ENCODE results near the gene MSI1. TPM values are rescaled to one million over a fixed set of nuclear protein-coding genes. Genes with fewer than 3 reads are reported as not detected.
A peak's percentile ranks its signal among the peaks of the same experiment; 100 is the strongest.

Gene MSI1
- total and polyA plus RNA-seq, 2 donors, result 0.54 to 1.5 TPM

DNA sequence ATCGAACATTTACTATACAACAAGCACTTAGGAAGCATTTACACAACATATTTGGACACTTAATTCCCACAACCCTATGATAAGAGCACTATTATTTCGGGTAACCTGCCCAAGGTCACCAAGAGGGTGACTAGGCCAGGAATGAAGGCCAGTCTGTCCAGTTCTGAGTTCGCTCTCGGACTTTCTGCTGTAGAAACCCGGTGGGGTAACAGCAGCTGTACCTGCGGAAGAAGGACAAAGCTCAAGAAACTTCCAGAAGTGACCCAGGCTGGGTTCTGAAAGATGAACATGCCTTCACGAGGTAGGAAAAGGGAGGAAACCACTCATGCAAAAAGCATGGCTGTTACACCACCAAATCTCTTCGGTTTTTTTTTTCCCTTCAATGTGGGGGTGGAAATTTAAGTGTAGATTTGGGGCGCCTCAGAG lies 52.2 kb downstream of the MSI1 start:
- H3K27ac ChIP-seq (ENCODE audit: low read depth), result peak overlapping the region; percentile 81
- no peaks in the 10 kb centered on the region for H3K36me3 ChIP-seq (ENCODE audit: insufficient read depth)
- WGBS, result 46% methylated on average over 9 of the region's 9 CpGs
- H3K4me3 ChIP-seq (ENCODE audit: low read depth, low read length), result peak overlapping the region; percentile 39
- no peaks in the 10 kb centered on the region for H3K4me1 ChIP-seq (ENCODE audit: insufficient read depth)
- no peak for DNase-seq (ENCODE audit: extremely low spot score)

DNA sequence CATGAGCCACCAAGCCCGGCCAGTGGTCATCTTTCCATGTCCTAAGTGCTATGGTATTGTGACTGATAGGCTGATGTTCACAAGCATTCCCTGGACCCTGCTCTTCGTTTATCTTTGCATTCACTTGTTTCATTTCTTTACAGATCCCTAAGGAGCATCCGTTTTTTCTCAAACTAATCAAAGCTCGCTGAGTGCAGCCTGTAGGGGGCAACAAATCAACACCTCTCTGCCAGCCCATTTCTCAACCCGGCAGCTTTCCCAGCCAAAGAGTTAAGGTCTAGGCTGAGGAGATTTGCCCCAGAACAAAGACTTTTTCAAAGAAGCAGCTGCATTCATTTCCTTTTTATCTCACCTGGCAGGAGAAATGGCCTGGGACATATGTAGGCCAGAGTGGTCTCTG lies 54.7 kb downstream of the MSI1 start:
- DNase-seq (ENCODE audit: extremely low spot score), result no peak
- H3K4me1 ChIP-seq (ENCODE audit: insufficient read depth), result no peaks in the 10 kb centered on the region
- no peaks in the 10 kb centered on the region for H3K36me3 ChIP-seq (ENCODE audit: insufficient read depth)
- no peak overlapping the region for H3K4me3 ChIP-seq (ENCODE audit: low read depth, low read length)
- WGBS, result 53% methylated on average over 5 of the region's 5 CpGs
- H3K27ac ChIP-seq (ENCODE audit: low read depth), result no peak overlapping the region

- Histone ChIP-seq H3K36me3 (ENCODE audit: insufficient read depth) (no peaks in the 10 kb centered on the region), H3K27ac (ENCODE audit: low read depth) (no peak within 1 kb of the TSS), H3K4me3 (ENCODE audit: low read depth, low read length) (peak within 1 kb of the TSS; percentile 64), H3K4me1 (ENCODE audit: insufficient read depth) (no peaks in the 10 kb centered on the region)
- WGBS, result 8% methylated on average over 31 of the region's 31 CpGs
- peak; percentile 95 for DNase-seq (ENCODE audit: extremely low spot score)
These were observed 66.8 kb downstream of the MSI1 start, which contains the start of gene SIRT4 for GRCh38 chr12:120301962-120302815. Gene SIRT4, plus strand, starts transcription at chr12:120302321. Its CDS starts 1,241 bp downstream, at chr12:120303562.

- under 1% methylated on average over 29 of the region's 29 CpGs for WGBS
- DNase-seq (ENCODE audit: extremely low spot score), result peak; percentile 91
- H3K36me3 ChIP-seq (ENCODE audit: insufficient read depth), result no peaks in the 10 kb centered on the region
- peak within 1 kb of the TSS; percentile 95 for H3K27ac ChIP-seq (ENCODE audit: low read depth)
- H3K4me1 ChIP-seq (ENCODE audit: insufficient read depth), result no peaks in the 10 kb centered on the region
- H3K4me3 ChIP-seq (ENCODE audit: low read depth, low read length), result peak within 1 kb of the TSS; percentile 46
These were observed 76.1 kb downstream of the MSI1 start, which contains the start of gene RNU4-1 for GRCh38 chr12:120292661-120293531. Gene RNU4-1, minus strand, starts transcription at chr12:120293237.

GRCh38 chr12:120292411-120292660 lies 76.6 kb downstream of the MSI1 start:
- H3K4me1 ChIP-seq (ENCODE audit: insufficient read depth), result no peaks in the 10 kb centered on the region
- H3K36me3 ChIP-seq (ENCODE audit: insufficient read depth), result no peaks in the 10 kb centered on the region
- peak overlapping the region; percentile 46 for H3K4me3 ChIP-seq (ENCODE audit: low read depth, low read length)
- H3K27ac ChIP-seq (ENCODE audit: low read depth), result peak overlapping the region; percentile 95
- DNase-seq (ENCODE audit: extremely low spot score), result no peak
- under 1% methylated on average over 17 of the region's 17 CpGs for WGBS

Small RNA genes within 50 kb of the gene (small RNA-seq; reads per million reads assigned to genes)
- 274 reads per million, percentile 98 among the genes with 10 or more reads in this experiment for gene RNU4-1
- gene RNU4-2, result 1,500 reads per million, percentile 99 among the genes with 10 or more reads in this experiment
- gene RNU6-1088P, result not detected

Other genes with a start within 250 kb of the MSI1 start
- 76.9 TPM for gene GCN1, start 174.4 kb downstream of the MSI1 start, total RNA-seq
- gene GCN1, start 174.4 kb downstream of the MSI1 start, polyA plus RNA-seq, result 30.4 TPM
- 1,987 TPM for gene RPLP0, start 168.1 kb downstream of the MSI1 start, total RNA-seq
- 3,611 TPM for gene RPLP0, start 168.1 kb downstream of the MSI1 start, polyA plus RNA-seq
- gene PXN, start 103.4 kb downstream of the MSI1 start, total RNA-seq, result 32.4 TPM
- gene PXN, start 103.4 kb downstream of the MSI1 start, polyA plus RNA-seq, result 111 TPM
- gene RNU4-2, start 77.3 kb downstream of the MSI1 start, total RNA-seq, result under 0.01 TPM
- gene RNU4-2, start 77.3 kb downstream of the MSI1 start, polyA plus RNA-seq, result not detected
- under 0.01 TPM for gene RNU4-1, start 75.9 kb downstream of the MSI1 start, total RNA-seq
- not detected for gene RNU4-1, start 75.9 kb downstream of the MSI1 start, polyA plus RNA-seq
- 2.3 TPM for gene SIRT4, start 66.8 kb downstream of the MSI1 start, total RNA-seq
- gene SIRT4, start 66.8 kb downstream of the MSI1 start, polyA plus RNA-seq, result 1.8 TPM
- 0.90 TPM for gene PLA2G1B, start 41.4 kb downstream of the MSI1 start, total RNA-seq
- 0.60 TPM for gene PLA2G1B, start 41.4 kb downstream of the MSI1 start, polyA plus RNA-seq
- 278 TPM for gene COX6A1, start 68.9 kb upstream of the MSI1 start, total RNA-seq
- 715 TPM for gene COX6A1, start 68.9 kb upstream of the MSI1 start, polyA plus RNA-seq
- gene TRIAP1, start 77.2 kb upstream of the MSI1 start, total RNA-seq, result 12.4 TPM
- gene TRIAP1, start 77.2 kb upstream of the MSI1 start, polyA plus RNA-seq, result 21.4 TPM
- 26.2 TPM for gene GATC, start 77.3 kb upstream of the MSI1 start, total RNA-seq
- 11.9 TPM for gene GATC, start 77.3 kb upstream of the MSI1 start, polyA plus RNA-seq
- 90.6 TPM for gene SRSF9, start 100.6 kb upstream of the MSI1 start, total RNA-seq
- gene SRSF9, start 100.6 kb upstream of the MSI1 start, polyA plus RNA-seq, result 80.0 TPM
- gene DYNLL1, start 126.9 kb upstream of the MSI1 start, total RNA-seq, result 247 TPM
- 458 TPM for gene DYNLL1, start 126.9 kb upstream of the MSI1 start, polyA plus RNA-seq
- gene COQ5, start 160.0 kb upstream of the MSI1 start, total RNA-seq, result 26.8 TPM
- 25.0 TPM for gene COQ5, start 160.0 kb upstream of the MSI1 start, polyA plus RNA-seq
- gene RNF10, start 165.2 kb upstream of the MSI1 start, total RNA-seq, result 86.6 TPM
- gene RNF10, start 165.2 kb upstream of the MSI1 start, polyA plus RNA-seq, result 98.4 TPM
- gene POP5, start 212.2 kb upstream of the MSI1 start, total RNA-seq, result 25.4 TPM
- gene POP5, start 212.2 kb upstream of the MSI1 start, polyA plus RNA-seq, result 38.9 TPM